Liver (tissue), 3 donors: ENCODE data around the gene ADCK1.

ENCODE experiments used
- CTCF ChIP-seq: fragments of 150-350 bp; IDR thresholded peaks from 2 replicates; pipeline ENCODE4 v1.5.1; 2017; ENCODE audit warnings: improper control_type of control experiment, low read depth, low read length; ENCODE audit not compliant: missing input control
- GABPA ChIP-seq, 2 donors: IDR thresholded peaks in 1 of 2; conservative IDR thresholded peaks in 1 of 2; 2 replicates each; pipeline ENCODE4 v1.6.1; 2016; ENCODE audit warnings: antibody characterized with exemption in 2 of 2, mild to moderate bottlenecking in 1 of 2, moderate library complexity in 1 of 2
- HNF4G ChIP-seq: IDR thresholded peaks from 2 replicates; pipeline ENCODE4 v1.6.1; 2016; ENCODE audit warnings: antibody characterized with exemption
- MAX ChIP-seq: IDR thresholded peaks from 2 replicates; pipeline ENCODE4 v1.6.1; 2016; ENCODE audit warnings: antibody characterized with exemption
- RAD21 ChIP-seq, 2 donors: IDR thresholded peaks; 2 replicates each; pipeline ENCODE4 v1.6.1; 2016; ENCODE audit warnings: antibody characterized with exemption in 2 of 2, mild to moderate bottlenecking in 2 of 2
- YY1 ChIP-seq: IDR thresholded peaks from 2 replicates; pipeline ENCODE4 v1.6.1; 2016; ENCODE audit warnings: antibody characterized with exemption, mild to moderate bottlenecking
- TF ChIP-seq, protein P1 (sequence below): IDR thresholded peaks from 2 replicates; pipeline ENCODE4 v1.6.1; 2016; ENCODE audit warnings: antibody characterized with exemption, mild to moderate bottlenecking
- donor health status: healthy.
- donor health status: healthy.

DNA sequence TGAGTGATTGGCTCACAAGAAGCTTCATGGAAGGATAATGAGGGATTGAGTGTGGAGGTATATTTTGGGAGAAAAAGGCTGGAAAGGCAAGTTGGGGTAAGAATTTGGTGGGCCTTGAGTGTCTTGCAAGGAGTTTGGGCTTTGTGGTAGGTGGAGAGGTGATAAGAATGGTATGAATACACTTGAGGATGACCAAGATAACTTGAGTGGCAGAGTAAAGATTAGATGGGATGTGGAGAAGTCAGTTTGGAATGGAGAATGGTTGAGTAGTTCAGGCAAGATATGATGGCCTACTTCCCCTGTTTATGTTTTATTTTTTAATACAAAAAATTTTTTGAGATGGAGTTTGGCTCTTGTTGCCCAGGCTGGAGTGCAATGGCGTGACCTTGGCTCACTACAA is 9.1 kb downstream of the ADCK1 start:
- TF ChIP-seq, protein P1, sequence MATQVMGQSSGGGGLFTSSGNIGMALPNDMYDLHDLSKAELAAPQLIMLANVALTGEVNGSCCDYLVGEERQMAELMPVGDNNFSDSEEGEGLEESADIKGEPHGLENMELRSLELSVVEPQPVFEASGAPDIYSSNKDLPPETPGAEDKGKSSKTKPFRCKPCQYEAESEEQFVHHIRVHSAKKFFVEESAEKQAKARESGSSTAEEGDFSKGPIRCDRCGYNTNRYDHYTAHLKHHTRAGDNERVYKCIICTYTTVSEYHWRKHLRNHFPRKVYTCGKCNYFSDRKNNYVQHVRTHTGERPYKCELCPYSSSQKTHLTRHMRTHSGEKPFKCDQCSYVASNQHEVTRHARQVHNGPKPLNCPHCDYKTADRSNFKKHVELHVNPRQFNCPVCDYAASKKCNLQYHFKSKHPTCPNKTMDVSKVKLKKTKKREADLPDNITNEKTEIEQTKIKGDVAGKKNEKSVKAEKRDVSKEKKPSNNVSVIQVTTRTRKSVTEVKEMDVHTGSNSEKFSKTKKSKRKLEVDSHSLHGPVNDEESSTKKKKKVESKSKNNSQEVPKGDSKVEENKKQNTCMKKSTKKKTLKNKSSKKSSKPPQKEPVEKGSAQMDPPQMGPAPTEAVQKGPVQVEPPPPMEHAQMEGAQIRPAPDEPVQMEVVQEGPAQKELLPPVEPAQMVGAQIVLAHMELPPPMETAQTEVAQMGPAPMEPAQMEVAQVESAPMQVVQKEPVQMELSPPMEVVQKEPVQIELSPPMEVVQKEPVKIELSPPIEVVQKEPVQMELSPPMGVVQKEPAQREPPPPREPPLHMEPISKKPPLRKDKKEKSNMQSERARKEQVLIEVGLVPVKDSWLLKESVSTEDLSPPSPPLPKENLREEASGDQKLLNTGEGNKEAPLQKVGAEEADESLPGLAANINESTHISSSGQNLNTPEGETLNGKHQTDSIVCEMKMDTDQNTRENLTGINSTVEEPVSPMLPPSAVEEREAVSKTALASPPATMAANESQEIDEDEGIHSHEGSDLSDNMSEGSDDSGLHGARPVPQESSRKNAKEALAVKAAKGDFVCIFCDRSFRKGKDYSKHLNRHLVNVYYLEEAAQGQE = no peak
- no peak for TF ChIP-seq CTCF
- TF ChIP-seq RAD21 (IDR thresholded peaks at IDR 0.05) = no peak
- no peak for TF ChIP-seq GABPA (IDR thresholded peaks at IDR 0.05 in 1 of 2, conservative IDR thresholded peaks at IDR 0.05 in 1 of 2)
- TF ChIP-seq MAX = no peak
- no peak for TF ChIP-seq YY1
- TF ChIP-seq HNF4G = no peak
